DMS79 treated with DMSO at 0.1 percent for 48 hours (cell line): ENCODE measurements around the gene DNAJB13.

ENCODE experiments used
- DNase-seq: peaks from one replicate; lab custom pipeline; 2025; lab: John Stamatoyannopoulos, UW

The DNAJB13 gene

DNA sequence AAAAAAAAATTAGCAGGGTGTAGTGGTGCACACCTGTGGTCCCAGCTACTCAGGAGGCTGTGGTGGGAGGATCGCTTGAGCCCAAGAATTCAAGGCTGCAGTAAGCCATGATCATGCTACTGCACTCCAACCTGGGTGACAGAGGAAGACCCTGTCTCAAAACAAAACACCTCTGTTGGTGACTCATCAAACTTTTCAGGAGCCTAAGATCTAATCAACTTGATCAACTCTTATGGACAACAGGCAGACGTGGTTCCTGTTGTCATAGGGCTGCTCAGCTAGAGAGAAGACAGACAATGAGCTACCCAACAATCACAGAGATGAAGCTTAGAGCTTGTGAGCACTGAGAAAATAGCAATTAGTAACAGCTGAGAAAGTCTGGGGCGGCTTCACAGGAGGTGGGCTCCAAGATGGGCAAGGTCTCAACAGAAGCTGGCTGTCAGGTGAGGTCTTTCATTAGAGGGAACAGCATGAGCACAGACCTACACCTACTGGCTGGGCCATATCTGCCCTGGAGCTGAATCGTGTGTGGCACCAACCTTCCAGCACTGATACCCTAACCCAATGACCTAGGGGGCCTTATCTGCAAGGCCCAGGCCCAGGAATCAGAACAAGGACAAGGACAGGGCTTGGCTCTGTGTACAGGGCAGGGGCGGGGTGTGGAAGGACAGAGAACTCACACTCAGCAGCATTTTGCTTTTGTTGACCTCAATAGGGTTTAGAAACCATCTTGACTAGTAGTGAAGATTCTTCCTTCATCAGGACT lies 65.3 kb downstream of the DNAJB13 start:
- DNase-seq: no peak

DNA sequence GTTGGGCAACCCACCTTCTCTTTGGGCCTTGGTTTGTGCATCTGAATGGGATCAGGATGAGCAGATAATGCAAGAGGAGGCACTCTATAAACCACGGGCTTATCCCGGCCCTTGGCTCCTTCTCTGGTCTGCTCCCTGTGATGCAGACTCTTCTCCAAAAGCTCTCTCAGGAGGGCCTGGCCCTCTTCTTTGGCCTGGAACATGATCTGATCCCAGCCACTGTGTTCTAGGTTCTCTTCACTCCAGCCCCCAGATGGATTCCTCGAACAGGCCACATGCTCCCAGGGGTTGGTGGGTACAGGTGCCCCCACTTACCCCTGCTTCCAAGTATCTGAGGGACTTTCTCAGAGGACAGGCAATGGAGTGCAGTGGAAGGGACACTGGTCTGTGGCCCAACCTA lies 66.8 kb downstream of the DNAJB13 start:
- no peak for DNase-seq

DNA sequence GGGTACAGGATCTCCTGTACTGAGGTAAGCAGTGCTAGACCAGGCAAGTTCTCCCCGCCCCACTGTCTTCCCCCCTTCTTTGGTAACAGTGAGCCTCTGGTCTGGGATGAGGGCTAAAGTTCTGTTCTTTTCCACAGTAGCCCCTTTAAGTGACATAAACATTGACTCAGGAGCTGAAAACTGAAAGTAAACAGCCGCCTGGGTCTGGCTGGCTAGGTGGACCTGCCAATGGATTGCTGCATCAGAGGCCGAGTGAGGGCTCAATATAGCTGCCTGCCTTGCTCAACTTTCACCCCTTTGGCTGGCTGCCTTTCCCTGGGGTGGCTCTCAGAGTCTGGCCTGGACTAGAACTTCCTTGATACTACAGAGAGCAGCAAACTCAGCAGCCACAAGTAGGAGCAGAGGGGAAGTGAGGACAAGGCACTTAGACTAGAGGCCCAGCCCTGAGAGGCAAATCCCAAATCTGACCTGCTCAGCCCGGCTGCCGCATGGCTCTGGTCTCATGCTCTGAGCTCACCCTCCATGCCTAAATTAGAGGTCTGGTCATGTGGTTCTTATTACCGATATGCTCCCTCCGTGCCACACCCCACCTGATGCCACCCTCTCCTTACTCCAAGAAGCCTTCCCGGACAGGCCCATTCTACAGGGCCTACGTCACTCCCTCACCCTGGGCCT lies 67.6 kb downstream of the DNAJB13 start:
- no peak for DNase-seq

DNA sequence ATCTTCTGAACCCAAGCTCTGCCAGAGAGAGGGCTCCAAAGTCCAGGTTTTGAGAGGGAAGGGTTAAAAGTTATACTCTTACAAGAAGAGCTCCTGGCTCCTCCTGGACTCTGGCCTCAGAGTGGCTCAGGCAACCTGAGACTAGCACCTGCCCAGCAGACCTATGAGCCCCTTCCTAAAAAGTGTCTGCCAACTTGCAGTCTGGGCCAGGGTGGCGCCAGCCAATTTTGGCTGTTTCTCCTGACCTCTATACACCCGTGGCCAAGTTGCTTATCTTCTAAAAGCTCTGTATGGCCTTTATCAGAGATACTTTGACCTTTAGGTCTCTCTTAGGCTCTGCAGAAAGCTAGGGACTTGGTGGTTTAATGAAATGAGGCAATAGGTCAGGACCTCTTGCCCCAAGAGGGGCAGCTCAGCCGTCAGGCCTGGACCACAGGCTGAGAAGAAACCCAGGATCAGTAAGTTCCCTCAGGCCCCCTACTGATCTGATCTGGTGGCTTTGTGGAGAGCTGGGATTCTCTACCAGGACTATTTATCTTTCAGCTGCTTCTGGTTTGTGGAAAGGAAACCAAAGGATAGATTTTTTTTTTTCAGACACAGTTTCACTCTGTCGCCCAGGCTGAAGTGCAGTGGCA lies 68.4 kb downstream of the DNAJB13 start:
- no peak for DNase-seq

DNA sequence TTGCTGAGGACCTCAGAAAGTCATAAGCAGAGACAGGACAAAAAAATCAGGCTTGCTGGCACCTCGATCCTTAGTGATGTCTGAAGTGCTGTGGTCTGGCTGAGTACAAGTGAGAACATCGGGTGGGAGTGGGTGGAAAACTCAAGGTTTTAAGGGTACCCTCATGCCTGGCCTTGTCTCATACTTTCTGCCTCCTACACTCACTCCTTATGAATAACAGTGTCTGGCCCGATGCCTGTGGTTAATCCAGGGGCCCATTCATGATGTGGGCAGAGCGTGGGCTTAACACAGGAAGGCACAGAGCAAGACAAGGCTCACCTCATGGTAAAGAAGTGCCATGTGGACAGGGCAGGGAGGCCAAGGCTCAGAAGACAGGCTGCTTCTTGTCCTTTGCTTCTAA lies 69.0 kb downstream of the DNAJB13 start:
- no peak for DNase-seq
